Natural killer cell (primary cell): ENCODE measurements around the gene RBFOX2. TPM values are rescaled to one million over a fixed set of nuclear protein-coding genes. Genes with fewer than 3 reads are reported as not detected.

ENCODE experiments used
- ATAC-seq, 3 donors: fragments of 150-1000 bp in 2 of 3; fragments of 200-7000 bp in 1 of 3; cut with Tn5 transposase; 1 replicate in 1 of 3; 2 replicates in 2 of 3; pipeline ENCODE4 v1.10.0; 2021; ENCODE audit warnings: mild to moderate bottlenecking in 2 of 3, moderate library complexity in 2 of 3
- DNase-seq, 2 donors: peaks; one replicate each; pipeline versions ENCODE4 v3.0.0 to v3.0.0-alpha.2; 2013 to 2021; ENCODE audit warnings: mixed read lengths in 1 of 2
- H3K27ac ChIP-seq: one replicate; pipeline ENCODE4 v1.5.1; 2013; ENCODE audit warnings: mild to moderate bottlenecking, low read length
- H3K27me3 ChIP-seq: one replicate; pipeline ENCODE4 v1.6.1; 2013; ENCODE audit warnings: low read length; ENCODE audit not compliant: control insufficient read depth, insufficient read depth
- H3K36me3 ChIP-seq: one replicate; pipeline ENCODE4 v1.6.1; 2013; ENCODE audit warnings: low read length; ENCODE audit not compliant: control insufficient read depth, insufficient read depth
- H3K4me1 ChIP-seq: one replicate; pipeline ENCODE4 v1.6.1; 2013; ENCODE audit warnings: low read length; ENCODE audit not compliant: control insufficient read depth, insufficient read depth
- H3K4me3 ChIP-seq: one replicate; pipeline ENCODE4 v1.5.1; 2013; ENCODE audit warnings: low read length
- H3K9me3 ChIP-seq: one replicate; pipeline ENCODE4 v1.6.1; 2013; ENCODE audit warnings: low read length; ENCODE audit not compliant: control insufficient read depth, insufficient read depth
- H3K27ac Mint-ChIP-seq, 2 donors: one replicate each; pipeline ENCODE4 v1.8.0; 2022; ENCODE audit warnings: mild to moderate bottlenecking in 2 of 2, mixed read lengths in 2 of 2, moderate library complexity in 1 of 2
- H3K27me3 Mint-ChIP-seq, 2 donors: one replicate each; pipeline ENCODE4 v1.8.0; 2022; ENCODE audit warnings: low read depth in 2 of 2, mixed read lengths in 2 of 2
- H3K36me3 Mint-ChIP-seq: one replicate; pipeline ENCODE4 v1.8.0; 2022; ENCODE audit warnings: mixed read lengths
- H3K4me1 Mint-ChIP-seq, 2 donors: one replicate each; pipeline ENCODE4 v1.8.0; 2022; ENCODE audit warnings: mixed read lengths in 2 of 2
- H3K4me3 Mint-ChIP-seq: one replicate; pipeline ENCODE4 v1.8.0; 2022; ENCODE audit warnings: mild to moderate bottlenecking, moderate library complexity, mixed read lengths
- H3K9me3 Mint-ChIP-seq, 2 donors: one replicate each; pipeline ENCODE4 v1.8.0; 2022; ENCODE audit warnings: mixed read lengths in 2 of 2
- CTCF ChIP-seq: fragments of 200-600 bp; IDR thresholded peaks from one replicate; pipeline ENCODE4 v1.8.0; 2022; ENCODE audit warnings: antibody characterized with exemption
- WGBS: methylation state at CpG from one replicate; pipeline ENCODE4 v1.1.7; 2013; ENCODE audit warnings: missing lambda C conversion rate; ENCODE audit not compliant: insufficient coverage; 5-methylcytosine and 5-hydroxymethylcytosine counted together
- intact Hi-C: fragments of 100-400 bp; cut with micrococcal nuclease; formaldehyde crosslinking; loops from one replicate; pipeline ENCODE4 v1.14.2; 2022
- total RNA-seq, 4 donors: library from RNA; stranded (reverse); fragments of 120-200 nt in 1 of 4; gene quantifications; one replicate each; pipeline versions ENCODE4 v1.2.3 to v1.2.4, GENCODE V29; 2013 to 2022

The RBFOX2 gene
- total RNA-seq, 3 donors from 2014 or later (not counting 1 experiment from before 2014, with no cell fraction given), result 1.0 to 4.7 (median 3.0) TPM

GRCh38 chr22:35746946-35747703 is 281.5 kb downstream of the RBFOX2 start:
- TF ChIP-seq CTCF, result no peak
- Mint-ChIP-seq H3K4me1 (no peaks in the 10 kb centered on the region), H3K9me3 (no peaks in the 10 kb centered on the region), H3K36me3 (no peaks in the 10 kb centered on the region), H3K4me3 (no peak overlapping the region), H3K27ac (no peak overlapping the region), H3K27me3 (no peaks in the 10 kb centered on the region)
- Histone ChIP-seq H3K36me3 (no peaks in the 10 kb centered on the region), H3K4me1 (no peaks in the 10 kb centered on the region), H3K27ac (no peak overlapping the region), H3K4me3 (no peak overlapping the region), H3K27me3 (no peaks in the 10 kb centered on the region), H3K9me3 (no peaks in the 10 kb centered on the region)
- DNase-seq, result no peak
- intact Hi-C loops, result no loop called here
- ATAC-seq, result no peak
- WGBS, result 95% methylated on average over 3 of the region's 4 CpGs

GRCh38 chr22:35746248-35746647 is 282.4 kb downstream of the RBFOX2 start:
- Mint-ChIP-seq H3K9me3 (no peaks in the 10 kb centered on the region), H3K27ac (no peak overlapping the region), H3K4me1 (no peaks in the 10 kb centered on the region), H3K4me3 (no peak overlapping the region), H3K27me3 (no peaks in the 10 kb centered on the region), H3K36me3 (no peaks in the 10 kb centered on the region)
- Histone ChIP-seq H3K27me3 (no peaks in the 10 kb centered on the region), H3K4me3 (no peak overlapping the region), H3K27ac (no peak overlapping the region), H3K36me3 (no peaks in the 10 kb centered on the region), H3K4me1 (no peaks in the 10 kb centered on the region), H3K9me3 (no peaks in the 10 kb centered on the region)
- intact Hi-C loops, result no loop called here
- no peak for DNase-seq
- no peak for ATAC-seq
- no peak for TF ChIP-seq CTCF
- WGBS, result 94% methylated on average over 9 of the region's 9 CpGs

GRCh38 chr22:35743326-35743860 is 285.2 kb downstream of the RBFOX2 start:
- H3K27me3 ChIP-seq, result no peaks in the 10 kb centered on the region
- H3K27ac ChIP-seq, result no peak overlapping the region
- no peaks in the 10 kb centered on the region for H3K9me3 ChIP-seq
- H3K4me1 ChIP-seq, result no peaks in the 10 kb centered on the region
- intact Hi-C loops, result no loop called here
- no peak for DNase-seq
- no peaks in the 10 kb centered on the region for H3K27me3 Mint-ChIP-seq
- no peaks in the 10 kb centered on the region for H3K36me3 Mint-ChIP-seq
- H3K4me3 Mint-ChIP-seq, result no peak overlapping the region
- H3K9me3 Mint-ChIP-seq, result no peaks in the 10 kb centered on the region
- no peaks in the 10 kb centered on the region for H3K36me3 ChIP-seq
- H3K4me1 Mint-ChIP-seq, result no peaks in the 10 kb centered on the region
- H3K27ac Mint-ChIP-seq, result no peak overlapping the region
- 93% methylated on average over 1 of the region's 6 CpGs for WGBS
- ATAC-seq, result no peak
- no peak overlapping the region for H3K4me3 ChIP-seq
- TF ChIP-seq CTCF, result no peak
